Uterus (tissue), 2 donors: ENCODE data around the gene FAM13C.

Source experiments
- POLR2A ChIP-seq, 2 donors: fragments of 450-650 bp; IDR thresholded peaks; one replicate each; pipeline ENCODE4 v1.6.1; 2016; ENCODE audit warnings: antibody characterized with exemption in 2 of 2, mild to moderate bottlenecking in 1 of 2, moderate library complexity in 1 of 2
- TF ChIP-seq, protein P1 (sequence below), 4 experiments: fragments of 200-600 bp in 2 of 4; fragments of 450-650 bp in 2 of 4; sonication (generic) in 2 of 4; IDR thresholded peaks; one replicate each; pipeline ENCODE4 v1.5.1; 2016 to 2019; ENCODE audit warnings: antibody characterized with exemption in 4 of 4, mild to moderate bottlenecking in 2 of 4, moderate library complexity in 1 of 4

DNA sequence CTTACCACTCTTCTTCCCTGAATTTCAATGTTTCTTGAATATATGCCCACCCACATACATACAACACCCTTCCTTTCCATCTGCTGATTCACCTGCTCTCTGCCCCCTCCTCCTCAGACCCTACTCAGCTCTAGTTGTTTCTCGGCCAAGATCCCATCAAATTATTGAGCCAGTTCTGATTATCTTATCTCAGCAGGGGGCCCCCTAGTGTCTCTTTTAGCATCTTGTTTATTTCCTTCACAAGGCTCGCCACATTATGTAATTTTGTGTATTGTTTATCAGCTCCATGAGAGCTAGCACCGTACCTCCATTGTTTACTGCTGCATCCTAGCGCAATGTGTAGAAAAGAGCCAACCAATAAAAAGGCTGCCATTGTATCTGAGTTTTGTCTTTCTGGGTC lies 71.9 kb downstream of the FAM13C start:
- TF ChIP-seq, protein P1, sequence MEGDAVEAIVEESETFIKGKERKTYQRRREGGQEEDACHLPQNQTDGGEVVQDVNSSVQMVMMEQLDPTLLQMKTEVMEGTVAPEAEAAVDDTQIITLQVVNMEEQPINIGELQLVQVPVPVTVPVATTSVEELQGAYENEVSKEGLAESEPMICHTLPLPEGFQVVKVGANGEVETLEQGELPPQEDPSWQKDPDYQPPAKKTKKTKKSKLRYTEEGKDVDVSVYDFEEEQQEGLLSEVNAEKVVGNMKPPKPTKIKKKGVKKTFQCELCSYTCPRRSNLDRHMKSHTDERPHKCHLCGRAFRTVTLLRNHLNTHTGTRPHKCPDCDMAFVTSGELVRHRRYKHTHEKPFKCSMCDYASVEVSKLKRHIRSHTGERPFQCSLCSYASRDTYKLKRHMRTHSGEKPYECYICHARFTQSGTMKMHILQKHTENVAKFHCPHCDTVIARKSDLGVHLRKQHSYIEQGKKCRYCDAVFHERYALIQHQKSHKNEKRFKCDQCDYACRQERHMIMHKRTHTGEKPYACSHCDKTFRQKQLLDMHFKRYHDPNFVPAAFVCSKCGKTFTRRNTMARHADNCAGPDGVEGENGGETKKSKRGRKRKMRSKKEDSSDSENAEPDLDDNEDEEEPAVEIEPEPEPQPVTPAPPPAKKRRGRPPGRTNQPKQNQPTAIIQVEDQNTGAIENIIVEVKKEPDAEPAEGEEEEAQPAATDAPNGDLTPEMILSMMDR (IDR thresholded peaks at IDR 0.05): no peak
- TF ChIP-seq POLR2A (IDR thresholded peaks at IDR 0.05): no peak
